ENCODE results near the gene EFHC1.

- TF ChIP-seq MAX (IDR thresholded peaks at IDR 0.05) (peak; percentile 51), CTCF (IDR thresholded peaks at IDR 0.05; ENCODE audit: low read depth, low read length, missing input control) (no peak), REST (IDR thresholded peaks at IDR 0.05) (no peak), RAD21 (IDR thresholded peaks at IDR 0.05) (peak in 1 of 2 donors; percentile 23), JUND (IDR thresholded peaks at IDR 0.05) (no peak), FOXA2 (IDR thresholded peaks at IDR 0.05) (no peak), FOXA1 (IDR thresholded peaks at IDR 0.05) (no peak), TAF1 (conservative IDR thresholded peaks at IDR 0.05) (no peak), GABPA (IDR thresholded peaks at IDR 0.05 in 1 of 2, conservative IDR thresholded peaks at IDR 0.05 in 1 of 2) (no peak), ATF3 (IDR thresholded peaks at IDR 0.05) (no peak), EGR1 (IDR thresholded peaks at IDR 0.05; ENCODE audit: low read depth in 2 of 2) (no peak), SP1 (IDR thresholded peaks at IDR 0.05) (peak; percentile 10), ZBTB33 (IDR thresholded peaks at IDR 0.05) (peak; percentile 2)
Measured at GRCh38 chr6:52543729-52544601, 123.8 kb downstream of the EFHC1 start.
